Mesenchymal stem cell (in vitro differentiated cells and primary cell): ENCODE data around the gene MICAL3.

ENCODE experiments used
- DNase-seq: peaks from one replicate; pipeline ENCODE4 v3.0.0-alpha.2; 2013
- H2AFZ ChIP-seq: one replicate; pipeline ENCODE4 v1.6.1; 2013; ENCODE audit warnings: low read depth, mild to moderate bottlenecking, control low read depth, inconsistent platforms, low read length, moderate library complexity
- H2AK5ac ChIP-seq: 2 replicates; pipeline ENCODE4 v1.6.1; 2013; ENCODE audit warnings: low read length, moderate library complexity, mild to moderate bottlenecking, inconsistent platforms; ENCODE audit not compliant: severe bottlenecking
- H2BK120ac ChIP-seq: one replicate; pipeline ENCODE4 v1.6.1; 2013; ENCODE audit warnings: low read depth, mild to moderate bottlenecking, inconsistent platforms, low read length, moderate library complexity
- H2BK12ac ChIP-seq, 2 experiments: one replicate each; pipeline ENCODE4 v1.6.1; 2013; ENCODE audit warnings: inconsistent platforms in 2 of 2, low read length in 2 of 2, mild to moderate bottlenecking in 2 of 2, moderate library complexity in 2 of 2, control low read depth in 1 of 2
- H2BK15ac ChIP-seq: one replicate; pipeline ENCODE4 v1.6.1; 2013; ENCODE audit warnings: mild to moderate bottlenecking, low read depth, inconsistent platforms; ENCODE audit not compliant: poor library complexity, severe bottlenecking
- H2BK5ac ChIP-seq: 2 replicates; pipeline ENCODE4 v1.6.1; 2013; ENCODE audit warnings: low read depth, mild to moderate bottlenecking, low read length, control low read depth, inconsistent platforms; ENCODE audit not compliant: poor library complexity, severe bottlenecking
- H3K14ac ChIP-seq, 2 experiments: one replicate each; pipeline ENCODE4 v1.6.1; 2013; ENCODE audit warnings: inconsistent platforms in 2 of 2, low read length in 2 of 2, control low read depth in 1 of 2, mild to moderate bottlenecking in 1 of 2, moderate library complexity in 1 of 2
- H3K18ac ChIP-seq, 2 experiments: one replicate each; pipeline ENCODE4 v1.6.1; 2013; ENCODE audit warnings: inconsistent platforms in 2 of 2, low read length in 2 of 2, control low read depth in 1 of 2, low read depth in 1 of 2, mild to moderate bottlenecking in 1 of 2
- H3K23ac ChIP-seq, 2 experiments: one replicate each; pipeline ENCODE4 v1.6.1; 2013; ENCODE audit warnings: inconsistent platforms in 2 of 2, low read length in 2 of 2, mild to moderate bottlenecking in 2 of 2, moderate library complexity in 2 of 2, control low read depth in 1 of 2
- H3K27ac ChIP-seq: 2 replicates; pipeline ENCODE4 v1.5.1; 2013; ENCODE audit warnings: mild to moderate bottlenecking, moderate library complexity, low read length, control low read depth, inconsistent platforms; ENCODE audit not compliant: poor library complexity, severe bottlenecking
- H3K27me3 ChIP-seq, 2 experiments: 2 replicates each; pipeline versions ENCODE4 v1.6.1 to v1.7.0; 2013; ENCODE audit warnings: low read length in 2 of 2, mild to moderate bottlenecking in 2 of 2, moderate library complexity in 2 of 2, control low read depth in 1 of 2, inconsistent platforms in 1 of 2; ENCODE audit not compliant: control insufficient read depth in 1 of 2, insufficient read depth in 1 of 2
- H3K36me3 ChIP-seq, 2 experiments: 2 replicates each; pipeline versions ENCODE4 v1.6.1 to v1.7.0; 2013; ENCODE audit warnings: low read length in 2 of 2, control low read depth in 1 of 2, inconsistent platforms in 1 of 2, low read depth in 1 of 2, mild to moderate bottlenecking in 1 of 2; ENCODE audit not compliant: insufficient read depth in 2 of 2, control insufficient read depth in 1 of 2
- H3K4ac ChIP-seq, 2 experiments: one replicate each; pipeline ENCODE4 v1.6.1; 2013; ENCODE audit warnings: inconsistent platforms in 2 of 2, low read length in 2 of 2, mild to moderate bottlenecking in 2 of 2, moderate library complexity in 2 of 2, control low read depth in 1 of 2, low read depth in 1 of 2
- H3K4me1 ChIP-seq: 2 replicates; pipeline ENCODE4 v1.6.1; 2013; ENCODE audit warnings: low read depth, low read length, control low read depth; ENCODE audit not compliant: control insufficient read depth, insufficient read depth
- H3K4me2 ChIP-seq: 2 replicates; pipeline ENCODE4 v1.6.1; 2013; ENCODE audit warnings: low read length, mild to moderate bottlenecking, inconsistent platforms; ENCODE audit not compliant: poor library complexity, severe bottlenecking
- H3K4me3 ChIP-seq, 2 experiments: 2 replicates each; pipeline versions ENCODE4 v1.5.1 to v1.7.0; 2013; ENCODE audit warnings: low read length in 2 of 2, mild to moderate bottlenecking in 2 of 2, control low read depth in 1 of 2, low read depth in 1 of 2; ENCODE audit not compliant: insufficient read depth in 1 of 2
- H3K79me1 ChIP-seq: replicated peaks from 2 replicates; pipeline ENCODE4 v1.6.1; 2013; ENCODE audit warnings: mild to moderate bottlenecking, control low read depth, low read length, inconsistent platforms; ENCODE audit not compliant: poor library complexity, severe bottlenecking
- H3K9ac ChIP-seq: 2 replicates; pipeline ENCODE4 v1.7.0; 2013; ENCODE audit warnings: mild to moderate bottlenecking, low read length, moderate library complexity
- H3K9me3 ChIP-seq: 2 replicates; pipeline ENCODE4 v1.7.0; 2013; ENCODE audit warnings: mild to moderate bottlenecking, low read length; ENCODE audit not compliant: control insufficient read depth
- H4K8ac ChIP-seq: one replicate; pipeline ENCODE4 v1.6.1; 2013; ENCODE audit warnings: inconsistent platforms, mild to moderate bottlenecking, low read length, moderate library complexity
- H4K91ac ChIP-seq: one replicate; pipeline ENCODE4 v1.6.1; 2013; ENCODE audit warnings: mild to moderate bottlenecking, low read length, inconsistent platforms
- WGBS: methylation state at CpG from one replicate; pipeline ENCODE4 v1.1.7; 2013; ENCODE audit warnings: mixed read lengths; 5-methylcytosine and 5-hydroxymethylcytosine counted together

The MICAL3 gene

DNA sequence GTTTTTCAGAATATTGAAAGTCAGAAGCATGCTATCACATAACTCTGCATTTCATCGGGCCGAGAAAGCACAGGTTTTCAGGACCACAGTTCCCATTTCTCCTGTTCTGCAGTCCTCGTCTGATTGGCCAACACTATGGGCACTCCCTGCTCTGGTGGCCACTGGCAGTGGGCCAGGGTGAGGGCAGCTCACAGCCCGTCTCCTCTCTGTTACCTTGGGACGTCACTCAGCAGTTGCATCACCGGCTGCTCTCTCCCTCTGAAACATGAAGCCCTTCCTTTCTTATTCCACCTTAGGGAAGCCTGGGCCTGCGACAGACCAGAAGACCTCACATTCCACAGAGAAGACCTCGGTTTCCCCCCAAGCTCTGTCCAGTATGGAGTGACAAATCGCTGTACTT is 11.4 kb upstream of the MICAL3 start:
- H3K36me3 ChIP-seq = no peaks in the 10 kb centered on the region
- H3K79me1 ChIP-seq = no peaks in the 10 kb centered on the region
- H3K27me3 ChIP-seq = no peaks in the 10 kb centered on the region
- H2AFZ ChIP-seq = no peak overlapping the region
- no peak overlapping the region for H2BK12ac ChIP-seq
- H4K8ac ChIP-seq = no peak overlapping the region
- H2BK5ac ChIP-seq = no peak overlapping the region
- H3K4me3 ChIP-seq = no peak overlapping the region
- H2BK15ac ChIP-seq = no peak overlapping the region
- DNase-seq = no peak
- peaks cover 19% of the 10 kb centered on the region for H3K4me1 ChIP-seq
- no peak overlapping the region for H3K4me2 ChIP-seq
- H3K9me3 ChIP-seq = no peaks in the 10 kb centered on the region
- H2BK120ac ChIP-seq = no peak overlapping the region
- peak overlapping the region; percentile 67 for H4K91ac ChIP-seq
- no peak overlapping the region for H3K14ac ChIP-seq
- 60% methylated on average over 9 of the region's 9 CpGs for WGBS
- no peak overlapping the region for H3K9ac ChIP-seq
- H3K23ac ChIP-seq = no peak overlapping the region
- peak overlapping the region; percentile 28 for H2AK5ac ChIP-seq
- H3K27ac ChIP-seq = no peak overlapping the region
- no peak overlapping the region for H3K4ac ChIP-seq
- H3K18ac ChIP-seq = no peak overlapping the region

DNA sequence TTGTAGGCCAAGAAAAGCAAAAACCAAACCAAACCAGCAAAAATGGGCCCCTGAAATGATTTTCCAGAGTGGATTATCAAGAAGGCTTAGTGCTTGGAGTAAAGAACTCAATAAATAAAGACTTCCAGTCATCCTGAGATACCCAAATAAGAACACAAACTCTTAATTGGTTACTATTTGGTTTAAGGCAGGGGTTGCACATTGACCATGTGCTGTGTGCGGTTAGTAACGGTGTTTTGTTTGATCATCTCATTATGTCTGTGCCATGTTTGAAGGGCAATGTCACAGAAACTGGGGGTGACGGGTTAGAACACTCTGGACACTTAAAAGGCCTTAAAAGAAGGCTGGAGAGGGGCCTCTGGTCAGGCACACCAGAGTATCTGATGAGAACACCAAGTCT is 9.7 kb upstream of the MICAL3 start:
- no peak overlapping the region for H2BK15ac ChIP-seq
- DNase-seq = no peak
- no peaks in the 10 kb centered on the region for H3K9me3 ChIP-seq
- H2BK5ac ChIP-seq = peak overlapping the region; percentile 59
- H3K4me3 ChIP-seq = no peak overlapping the region
- H3K23ac ChIP-seq = no peak overlapping the region
- no peak overlapping the region for H4K91ac ChIP-seq
- no peak overlapping the region for H2BK120ac ChIP-seq
- peak overlapping the region; percentile 71 for H2AK5ac ChIP-seq
- peak overlapping the region; percentile 97 for H3K27ac ChIP-seq
- no peaks in the 10 kb centered on the region for H3K27me3 ChIP-seq
- no peak overlapping the region for H2AFZ ChIP-seq
- H4K8ac ChIP-seq = no peak overlapping the region
- no peak overlapping the region for H3K14ac ChIP-seq
- peaks cover 19% of the 10 kb centered on the region for H3K4me1 ChIP-seq
- 97% methylated on average over 3 of the region's 3 CpGs for WGBS
- H3K4ac ChIP-seq = no peak overlapping the region
- no peaks in the 10 kb centered on the region for H3K36me3 ChIP-seq
- no peak overlapping the region for H2BK12ac ChIP-seq
- peak overlapping the region; percentile 45 for H3K9ac ChIP-seq
- H3K4me2 ChIP-seq = no peak overlapping the region
- no peaks in the 10 kb centered on the region for H3K79me1 ChIP-seq
- H3K18ac ChIP-seq = no peak overlapping the region

DNA sequence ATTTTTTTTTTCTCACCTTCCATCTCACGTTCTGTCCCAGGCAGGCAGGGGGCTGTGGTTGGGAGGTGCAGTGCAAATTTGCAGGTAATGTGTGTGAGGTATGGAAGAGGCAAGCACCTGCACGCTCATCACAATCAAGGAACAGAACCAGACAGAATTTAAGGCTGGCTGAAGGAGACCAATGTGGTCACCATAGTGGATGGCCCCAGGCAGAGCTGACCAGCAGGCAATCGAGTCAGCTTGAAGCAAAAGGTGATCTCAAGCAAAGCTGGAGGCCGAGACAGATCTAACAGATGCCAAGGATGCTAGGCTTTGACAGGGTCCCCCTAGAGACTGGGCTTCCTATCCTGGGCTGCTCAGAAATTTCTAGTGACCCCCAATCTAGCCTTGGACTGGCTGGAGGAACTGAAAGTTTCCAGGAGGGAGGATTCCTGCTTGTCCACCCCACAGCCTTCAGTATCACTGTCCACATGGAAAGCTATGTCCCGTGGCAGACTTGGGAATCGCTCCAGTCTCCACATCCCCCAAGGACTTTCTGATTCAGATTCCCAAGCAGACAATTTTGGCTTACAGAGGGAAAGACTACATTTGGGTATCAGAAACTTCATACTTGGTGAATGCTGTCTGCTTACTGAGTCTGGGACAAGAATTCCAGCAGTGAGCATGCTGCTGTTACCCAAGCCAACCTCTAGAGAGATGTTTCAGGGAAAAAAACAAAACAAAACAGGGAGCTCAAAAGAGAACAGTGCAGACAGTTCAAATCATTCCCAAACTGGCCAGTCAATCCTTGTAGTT is 9.0 kb upstream of the MICAL3 start:
- H3K4me3 ChIP-seq = peak overlapping the region in 1 of 2 experiments; percentile 3
- H3K4me2 ChIP-seq = no peak overlapping the region
- H2AFZ ChIP-seq = no peak overlapping the region
- peak; percentile 34 for DNase-seq
- no peak overlapping the region for H3K4ac ChIP-seq
- no peak overlapping the region for H4K8ac ChIP-seq
- no peak overlapping the region for H3K18ac ChIP-seq
- H2BK15ac ChIP-seq = no peak overlapping the region
- H3K9ac ChIP-seq = peak overlapping the region; percentile 45
- 85% methylated on average over 4 of the region's 6 CpGs for WGBS
- no peak overlapping the region for H2BK120ac ChIP-seq
- no peak overlapping the region for H3K23ac ChIP-seq
- no peaks in the 10 kb centered on the region for H3K36me3 ChIP-seq
- H2BK5ac ChIP-seq = peak overlapping the region; percentile 4
- peaks cover 19% of the 10 kb centered on the region for H3K4me1 ChIP-seq
- H3K79me1 ChIP-seq = no peaks in the 10 kb centered on the region
- H2AK5ac ChIP-seq = peak overlapping the region; percentile 97
- no peak overlapping the region for H3K14ac ChIP-seq
- H3K27me3 ChIP-seq = no peaks in the 10 kb centered on the region
- H4K91ac ChIP-seq = peak overlapping the region; percentile 25
- H2BK12ac ChIP-seq = peak overlapping the region in 1 of 2 experiments; percentile 11
- H3K9me3 ChIP-seq = no peaks in the 10 kb centered on the region
- H3K27ac ChIP-seq = peak overlapping the region; percentile 97

DNA sequence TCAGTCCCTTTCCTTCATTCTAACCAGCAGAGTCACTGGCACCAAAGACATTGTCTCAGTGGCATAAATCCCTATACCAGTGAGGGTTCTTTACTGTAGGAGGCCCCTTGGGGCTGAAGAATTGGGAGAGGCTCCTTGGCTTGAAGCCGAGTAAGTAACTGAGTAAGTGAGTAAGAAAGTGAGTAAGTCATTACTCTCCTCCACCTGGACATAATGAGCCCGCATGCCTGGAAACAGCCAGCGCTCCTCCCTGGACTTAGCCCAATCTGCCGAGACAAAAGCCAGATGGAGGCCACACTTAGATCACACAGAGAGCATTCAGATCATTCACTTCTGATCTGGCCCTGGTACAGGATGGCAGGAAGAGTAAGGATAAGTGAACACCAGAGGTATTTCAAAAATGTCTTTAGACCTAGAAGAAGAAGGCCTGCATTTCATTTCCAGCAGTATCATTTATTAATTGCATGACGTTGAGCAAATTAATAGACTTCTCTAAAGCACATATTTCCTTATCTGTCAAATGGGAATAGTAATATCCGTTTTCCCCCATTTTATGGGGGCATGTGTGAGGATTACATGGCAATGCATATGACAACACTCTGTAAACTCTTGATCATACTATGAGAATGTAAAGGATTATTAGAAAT is 8.2 kb upstream of the MICAL3 start:
- no peak overlapping the region for H3K4me2 ChIP-seq
- H3K4me3 ChIP-seq = peak overlapping the region in 1 of 2 experiments; percentile 19
- DNase-seq = peak; percentile 50
- peaks cover 19% of the 10 kb centered on the region for H3K4me1 ChIP-seq
- H2BK120ac ChIP-seq = no peak overlapping the region
- peak overlapping the region; percentile 97 for H3K27ac ChIP-seq
- H3K9me3 ChIP-seq = no peaks in the 10 kb centered on the region
- peak overlapping the region; percentile 26 for H2BK15ac ChIP-seq
- H3K4ac ChIP-seq = peak overlapping the region in 1 of 2 experiments; percentile 54
- H4K8ac ChIP-seq = peak overlapping the region; percentile 52
- H3K14ac ChIP-seq = no peak overlapping the region
- H3K18ac ChIP-seq = peak overlapping the region; percentile 37 to 44
- peak overlapping the region; percentile 72 for H2AK5ac ChIP-seq
- WGBS = 15% methylated on average over 3 of the region's 6 CpGs
- no peak overlapping the region for H3K23ac ChIP-seq
- no peaks in the 10 kb centered on the region for H3K27me3 ChIP-seq
- no peaks in the 10 kb centered on the region for H3K36me3 ChIP-seq
- H3K9ac ChIP-seq = peak overlapping the region; percentile 53
- peak overlapping the region; percentile 40 to 59 for H2BK12ac ChIP-seq
- no peak overlapping the region for H2AFZ ChIP-seq
- peak overlapping the region; percentile 80 for H4K91ac ChIP-seq
- H2BK5ac ChIP-seq = peak overlapping the region; percentile 94
- no peaks in the 10 kb centered on the region for H3K79me1 ChIP-seq
